Esophagus (tissue), 2 donors: ENCODE measurements around the gene HPX. TPM values are rescaled to one million over a fixed set of nuclear protein-coding genes. Genes with fewer than 3 reads are reported as not detected.

Experiments used
- H3K27ac ChIP-seq, 2 donors: one replicate each; pipeline ENCODE4 v1.5.1; 2013; ENCODE audit warnings: low read depth in 2 of 2, mild to moderate bottlenecking in 2 of 2, inconsistent platforms in 1 of 2, low read length in 1 of 2, moderate library complexity in 1 of 2
- H3K27me3 ChIP-seq, 2 donors: one replicate each; pipeline ENCODE4 v1.6.1; 2013; ENCODE audit warnings: low read length in 2 of 2, control low read depth in 1 of 2, mild to moderate bottlenecking in 1 of 2; ENCODE audit not compliant: insufficient read depth in 2 of 2, control insufficient read depth in 1 of 2
- H3K36me3 ChIP-seq, 2 donors: one replicate each; pipeline ENCODE4 v1.6.1; 2013; ENCODE audit warnings: low read length in 1 of 2; ENCODE audit not compliant: control insufficient read depth in 2 of 2, insufficient read depth in 2 of 2
- H3K4me1 ChIP-seq, 2 donors: one replicate each; pipeline ENCODE4 v1.6.1; 2013; ENCODE audit warnings: low read length in 1 of 2; ENCODE audit not compliant: control insufficient read depth in 2 of 2, insufficient read depth in 2 of 2
- H3K4me3 ChIP-seq, 2 donors: one replicate each; pipeline ENCODE4 v1.5.1; 2013; ENCODE audit warnings: low read length in 2 of 2, mild to moderate bottlenecking in 2 of 2, low read depth in 1 of 2, moderate library complexity in 1 of 2
- H3K9me3 ChIP-seq, 2 donors: one replicate each; pipeline ENCODE4 v1.6.1; 2013; ENCODE audit warnings: mild to moderate bottlenecking in 2 of 2, low read depth in 1 of 2, low read length in 1 of 2, moderate library complexity in 1 of 2; ENCODE audit not compliant: control insufficient read depth in 2 of 2, insufficient read depth in 1 of 2
- WGBS, 2 donors: extraction: QIAGEN DNeasy Blood & Tissue Kit; methylation state at CpG; one replicate each; pipeline ENCODE4 v1.1.7; 2013; 5-methylcytosine and 5-hydroxymethylcytosine counted together
- polyA plus RNA-seq, 2 donors: library from polyadenylated mRNA; stranded (reverse); fragments of 200-250 nt; gene quantifications; one replicate each; pipeline ENCODE4 v1.2.3, GENCODE V29; 2013
- donor health status: healthy with polysubstance abuse.
- donor health status: Bipolar disorder and iron deficiency.

HPX gene, protein sequence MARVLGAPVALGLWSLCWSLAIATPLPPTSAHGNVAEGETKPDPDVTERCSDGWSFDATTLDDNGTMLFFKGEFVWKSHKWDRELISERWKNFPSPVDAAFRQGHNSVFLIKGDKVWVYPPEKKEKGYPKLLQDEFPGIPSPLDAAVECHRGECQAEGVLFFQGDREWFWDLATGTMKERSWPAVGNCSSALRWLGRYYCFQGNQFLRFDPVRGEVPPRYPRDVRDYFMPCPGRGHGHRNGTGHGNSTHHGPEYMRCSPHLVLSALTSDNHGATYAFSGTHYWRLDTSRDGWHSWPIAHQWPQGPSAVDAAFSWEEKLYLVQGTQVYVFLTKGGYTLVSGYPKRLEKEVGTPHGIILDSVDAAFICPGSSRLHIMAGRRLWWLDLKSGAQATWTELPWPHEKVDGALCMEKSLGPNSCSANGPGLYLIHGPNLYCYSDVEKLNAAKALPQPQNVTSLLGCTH
- under 1 TPM; 0.26 to 0.55 TPM for polyA plus RNA-seq

DNA sequence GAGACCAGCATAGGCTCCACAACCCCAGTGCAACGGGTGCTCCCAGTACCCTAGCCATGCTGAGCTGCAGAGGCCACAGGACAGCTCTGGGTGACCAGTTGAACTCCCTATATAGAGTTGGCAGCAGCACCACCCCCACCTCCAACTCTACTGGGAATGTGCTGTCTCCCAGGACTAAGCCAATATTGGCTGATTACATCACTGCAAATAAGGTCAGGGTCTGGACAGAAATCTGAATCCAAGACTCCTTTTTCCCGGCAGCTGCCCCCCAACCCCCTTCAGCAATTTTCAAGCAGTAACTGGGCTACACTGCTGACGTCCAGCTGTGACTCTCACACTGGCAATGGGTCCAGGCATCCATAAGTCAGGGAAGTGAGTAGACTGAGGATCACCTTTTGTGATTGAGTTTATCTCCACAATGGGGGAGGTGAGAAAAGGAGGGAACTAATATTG, at the start of gene HPX:
Gene HPX, minus strand, starts transcription at position 82 of the 453 bp plus-strand sequence. Its CDS starts 24 bp downstream, at position 58.
- Histone ChIP-seq H3K36me3 (no peaks in the 10 kb centered on the region), H3K27ac (no peak within 1 kb of the TSS), H3K4me3 (no peak within 1 kb of the TSS), H3K4me1 (peaks cover 0 to 3% of the 10 kb centered on the region in 2 donors), H3K27me3 (no peaks in the 10 kb centered on the region), H3K9me3 (no peaks in the 10 kb centered on the region)
- 66 to 77% methylated on average over 3 of the region's 3 CpGs for WGBS, 2 donors

DNA sequence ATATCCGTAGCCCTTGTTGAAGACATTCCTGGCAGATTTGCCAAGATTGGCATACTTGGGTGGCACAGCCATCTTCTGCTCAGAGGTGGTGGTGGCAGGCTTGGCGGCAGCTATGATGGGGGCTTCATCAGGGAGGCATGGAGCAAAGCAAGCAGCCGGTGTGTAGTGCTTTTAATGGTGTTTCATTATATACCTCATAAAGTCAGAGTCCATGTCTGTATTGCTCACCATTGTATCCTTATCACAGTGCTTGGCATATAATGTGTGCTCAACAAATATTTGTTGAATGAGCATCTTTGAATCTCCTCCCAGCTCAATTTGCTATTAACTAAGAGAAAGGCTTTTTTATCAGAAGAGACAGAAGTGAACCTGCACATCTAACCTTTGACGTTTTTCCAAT, 48.5 kb upstream of the HPX start:
- no peak overlapping the region for H3K4me3 ChIP-seq
- H3K36me3 ChIP-seq, result peaks cover 0 to 2% of the 10 kb centered on the region in 2 donors
- no peaks in the 10 kb centered on the region for H3K9me3 ChIP-seq
- 71 to 77% methylated on average over 4 of the region's 4 CpGs for WGBS, 2 donors
- H3K27me3 ChIP-seq, result no peaks in the 10 kb centered on the region
- no peak overlapping the region for H3K27ac ChIP-seq
- H3K4me1 ChIP-seq, result no peaks in the 10 kb centered on the region

GRCh38 chr11:6488821-6489220, 48.0 kb upstream of the HPX start:
- Histone ChIP-seq H3K4me1 (no peaks in the 10 kb centered on the region), H3K9me3 (no peaks in the 10 kb centered on the region), H3K4me3 (no peak overlapping the region), H3K27me3 (no peaks in the 10 kb centered on the region), H3K36me3 (peaks cover 0 to 2% of the 10 kb centered on the region in 2 donors), H3K27ac (no peak overlapping the region)
- WGBS, 2 donors, result 96 to 99% methylated on average over 3 of the region's 3 CpGs

DNA sequence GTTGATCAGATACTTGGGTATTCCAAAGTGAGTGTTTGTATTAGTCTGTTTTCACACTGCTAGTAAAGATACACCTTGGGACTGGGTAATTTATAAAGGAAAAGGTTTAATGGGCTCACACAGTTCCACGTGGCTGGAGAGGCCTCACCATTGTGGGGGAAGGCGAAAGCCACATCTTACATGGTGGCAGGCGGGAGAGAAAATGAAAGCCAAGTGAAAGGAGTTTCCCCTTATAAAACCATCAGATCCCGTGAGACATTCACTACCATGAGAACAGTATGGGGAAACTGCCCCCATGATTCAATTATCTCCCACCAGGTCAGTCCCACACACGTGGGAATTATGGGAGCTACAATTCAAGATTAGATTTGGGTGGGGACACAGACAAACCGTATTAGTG, 47.6 kb upstream of the HPX start:
- Histone ChIP-seq H3K36me3 (peaks cover 0 to 4% of the 10 kb centered on the region in 2 donors), H3K27ac (no peak overlapping the region)
- WGBS, 2 donors, result 80 to 88% methylated on average over 6 of the region's 6 CpGs

GRCh38 chr11:6486938-6487337, 46.2 kb upstream of the HPX start:
- WGBS, 2 donors, result 95% methylated on average over 1 of the region's 1 CpG

More for the DNA sequence above, 47.6 kb upstream of the HPX start:
- H3K27me3 ChIP-seq, result no peaks in the 10 kb centered on the region
- no peaks in the 10 kb centered on the region for H3K4me1 ChIP-seq
- H3K9me3 ChIP-seq, result no peaks in the 10 kb centered on the region
- H3K4me3 ChIP-seq, result no peak overlapping the region

GRCh38 chr11:6486256-6486655, 45.5 kb upstream of the HPX start:
- peaks cover 3 to 4% of the 10 kb centered on the region in 2 donors for H3K4me1 ChIP-seq
- WGBS, 2 donors, result 86 to 87% methylated on average over 3 of the region's 3 CpGs
- H3K27me3 ChIP-seq, result no peaks in the 10 kb centered on the region
- H3K36me3 ChIP-seq, result peaks cover 0 to 2% of the 10 kb centered on the region in 2 donors
- no peak overlapping the region for H3K27ac ChIP-seq
- H3K4me3 ChIP-seq, result no peak overlapping the region
- no peaks in the 10 kb centered on the region for H3K9me3 ChIP-seq

More at GRCh38 chr11:6486938-6487337, 46.2 kb upstream of the HPX start:
- H3K9me3 ChIP-seq, result no peaks in the 10 kb centered on the region
- no peak overlapping the region for H3K27ac ChIP-seq
- no peak overlapping the region for H3K4me3 ChIP-seq
- H3K27me3 ChIP-seq, result no peaks in the 10 kb centered on the region
- H3K4me1 ChIP-seq, result peaks cover 1 to 2% of the 10 kb centered on the region in 2 donors
- peaks cover 0 to 2% of the 10 kb centered on the region in 2 donors for H3K36me3 ChIP-seq

DNA sequence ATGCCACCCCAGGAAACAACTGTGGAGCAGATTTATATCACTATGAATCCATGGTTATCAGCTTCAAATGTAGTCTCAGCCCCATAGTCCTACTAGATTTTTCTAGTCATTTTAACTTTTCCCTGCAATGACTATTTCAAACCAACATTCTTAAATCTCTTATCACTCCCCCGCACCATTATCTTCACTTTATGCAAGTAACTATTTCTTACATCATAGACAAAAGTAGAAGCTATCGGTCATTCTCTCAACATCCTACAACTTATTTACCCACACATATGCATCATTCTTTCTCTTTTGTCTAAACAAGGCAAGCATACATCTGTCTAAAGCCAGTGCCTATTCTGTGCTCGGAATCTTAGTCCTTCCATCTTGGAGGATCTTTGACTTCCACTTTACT, 44.9 kb upstream of the HPX start:
- H3K27ac ChIP-seq, result no peak overlapping the region
- H3K4me1 ChIP-seq, result peaks cover 4 to 5% of the 10 kb centered on the region in 2 donors
- H3K4me3 ChIP-seq, result no peak overlapping the region
- no peaks in the 10 kb centered on the region for H3K9me3 ChIP-seq
- no peaks in the 10 kb centered on the region for H3K27me3 ChIP-seq
- H3K36me3 ChIP-seq, result peaks cover 0 to 2% of the 10 kb centered on the region in 2 donors
- WGBS, 2 donors, result 92 to 97% methylated on average over 3 of the region's 3 CpGs

DNA sequence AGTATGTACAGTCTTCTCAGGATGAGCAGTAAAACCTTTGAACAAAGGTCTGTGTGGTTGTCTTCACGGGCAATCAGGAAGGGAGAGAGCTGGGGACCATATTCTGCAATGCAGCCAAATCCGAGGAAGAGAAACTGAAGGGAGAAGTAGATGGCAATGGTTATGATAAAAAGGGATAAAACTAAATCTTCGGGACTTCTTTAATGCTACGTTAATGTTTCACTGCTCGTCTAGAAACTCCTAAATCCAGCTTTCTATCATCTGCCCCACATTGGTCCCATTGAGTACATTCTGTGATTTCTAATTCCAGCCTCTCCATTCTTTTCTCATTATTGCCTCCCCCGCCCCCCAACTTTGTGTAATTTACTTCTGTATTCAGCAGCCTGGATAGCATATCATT, 42.2 kb upstream of the HPX start:
- no peak overlapping the region for H3K4me3 ChIP-seq
- H3K9me3 ChIP-seq, result no peaks in the 10 kb centered on the region
- H3K4me1 ChIP-seq, result peaks cover 6 to 9% of the 10 kb centered on the region in 2 donors
- H3K27ac ChIP-seq, result no peak overlapping the region
- no peaks in the 10 kb centered on the region for H3K27me3 ChIP-seq
- 87 to 88% methylated on average over 6 of the region's 6 CpGs for WGBS, 2 donors
- H3K36me3 ChIP-seq, result peaks cover 4 to 14% of the 10 kb centered on the region in 2 donors

GRCh38 chr11:6482441-6482840, 41.7 kb upstream of the HPX start:
- H3K4me1 ChIP-seq, result peaks cover 6 to 9% of the 10 kb centered on the region in 2 donors
- H3K36me3 ChIP-seq, result peaks cover 6 to 19% of the 10 kb centered on the region in 2 donors
- no peaks in the 10 kb centered on the region for H3K27me3 ChIP-seq
- 75 to 81% methylated on average over 4 of the region's 4 CpGs for WGBS, 2 donors
- no peaks in the 10 kb centered on the region for H3K9me3 ChIP-seq
- H3K27ac ChIP-seq, result peak overlapping the region in 1 of 2 donors; percentile 99
- H3K4me3 ChIP-seq, result peak overlapping the region in 1 of 2 donors; percentile 83
